HG02588 (cell line): ENCODE results near the gene LILRB1.
"Not testable (repeated sequence)": the region's sequence is repeated elsewhere in the genome, so short reads cannot be mapped to it uniquely, and the experiment has no call there.

Experiments used
- ATAC-seq: cut with Tn5 transposase; IDR thresholded peaks from one replicate; pipeline ENCODE4 v1.9.1; 2021; ENCODE audit warnings: mild to moderate bottlenecking, moderate library complexity; ENCODE audit not compliant: unreplicated experiment

The LILRB1 gene

GRCh38 chr19:54660964-54661363, 30.7 kb downstream of the LILRB1 start:
- ATAC-seq, result no peak

- ATAC-seq, result no peak
These were observed 31.7 kb downstream of the LILRB1 start for GRCh38 chr19:54661846-54662481.

- no peak for ATAC-seq
These were observed 32.4 kb downstream of the LILRB1 start, which contains the start of gene LILRB4 for GRCh38 chr19:54662730-54663129. Gene LILRB4 (plus strand): TSS chr19:54662985. CDS start chr19:54663034, 49 bp downstream.

GRCh38 chr19:54665530-54665929, 35.2 kb downstream of the LILRB1 start:
- no peak for ATAC-seq

GRCh38 chr19:54667217-54667616, 36.9 kb downstream of the LILRB1 start:
- no peak for ATAC-seq

GRCh38 chr19:54668353-54668752, 38.1 kb downstream of the LILRB1 start:
- ATAC-seq, result no peak

GRCh38 chr19:54670576-54671357, 40.5 kb downstream of the LILRB1 start:
- ATAC-seq, result no peak

- no peak for ATAC-seq
These were observed 42.9 kb downstream of the LILRB1 start for GRCh38 chr19:54673222-54673621.

GRCh38 chr19:54674021-54674617, 43.8 kb downstream of the LILRB1 start:
- ATAC-seq, result no peak

GRCh38 chr19:54676210-54676834, 46.0 kb downstream of the LILRB1 start:
- ATAC-seq, result not testable (repeated sequence)

- ATAC-seq, result no peak
These were observed 46.9 kb downstream of the LILRB1 start for GRCh38 chr19:54677217-54677616.

GRCh38 chr19:54681596-54681995, 51.3 kb downstream of the LILRB1 start:
- not testable (repeated sequence) for ATAC-seq

GRCh38 chr19:54682306-54682856, 52.1 kb downstream of the LILRB1 start:
- ATAC-seq, result no peak

GRCh38 chr19:54684527-54684926, 54.2 kb downstream of the LILRB1 start:
- no peak for ATAC-seq
